Stimulated activated memory B cell treated with anti-CD40 and anti-IgM and Interleukin-4, amounts not matched to agents 10 μg/mL and 1 μg/mL and 100 μg/mL, for 72 hours (primary cell): ENCODE measurements around the gene BPI.
"Not testable (repeated sequence)": the region's sequence is repeated elsewhere in the genome, so short reads cannot be mapped to it uniquely, and the experiment has no call there.

Experiments
- ATAC-seq: fragments of 150-1000 bp; cut with Tn5 transposase; 2 replicates; pipeline ENCODE4 v1.10.0; 2021
- H3K27ac Mint-ChIP-seq: one replicate; pipeline ENCODE4 v1.8.0; 2022; ENCODE audit warnings: mild to moderate bottlenecking, mixed read lengths
- H3K27me3 Mint-ChIP-seq: one replicate; pipeline ENCODE4 v1.8.0; 2022; ENCODE audit warnings: mixed read lengths
- H3K36me3 Mint-ChIP-seq: one replicate; pipeline ENCODE4 v1.8.0; 2022; ENCODE audit warnings: mixed read lengths
- H3K4me1 Mint-ChIP-seq: one replicate; pipeline ENCODE4 v1.8.0; 2022; ENCODE audit warnings: mixed read lengths
- H3K4me3 Mint-ChIP-seq: one replicate; pipeline ENCODE4 v1.8.0; 2022; ENCODE audit warnings: mild to moderate bottlenecking, moderate library complexity, mixed read lengths
- H3K9me3 Mint-ChIP-seq: one replicate; pipeline ENCODE4 v1.8.0; 2022; ENCODE audit warnings: mixed read lengths

BPI gene

DNA sequence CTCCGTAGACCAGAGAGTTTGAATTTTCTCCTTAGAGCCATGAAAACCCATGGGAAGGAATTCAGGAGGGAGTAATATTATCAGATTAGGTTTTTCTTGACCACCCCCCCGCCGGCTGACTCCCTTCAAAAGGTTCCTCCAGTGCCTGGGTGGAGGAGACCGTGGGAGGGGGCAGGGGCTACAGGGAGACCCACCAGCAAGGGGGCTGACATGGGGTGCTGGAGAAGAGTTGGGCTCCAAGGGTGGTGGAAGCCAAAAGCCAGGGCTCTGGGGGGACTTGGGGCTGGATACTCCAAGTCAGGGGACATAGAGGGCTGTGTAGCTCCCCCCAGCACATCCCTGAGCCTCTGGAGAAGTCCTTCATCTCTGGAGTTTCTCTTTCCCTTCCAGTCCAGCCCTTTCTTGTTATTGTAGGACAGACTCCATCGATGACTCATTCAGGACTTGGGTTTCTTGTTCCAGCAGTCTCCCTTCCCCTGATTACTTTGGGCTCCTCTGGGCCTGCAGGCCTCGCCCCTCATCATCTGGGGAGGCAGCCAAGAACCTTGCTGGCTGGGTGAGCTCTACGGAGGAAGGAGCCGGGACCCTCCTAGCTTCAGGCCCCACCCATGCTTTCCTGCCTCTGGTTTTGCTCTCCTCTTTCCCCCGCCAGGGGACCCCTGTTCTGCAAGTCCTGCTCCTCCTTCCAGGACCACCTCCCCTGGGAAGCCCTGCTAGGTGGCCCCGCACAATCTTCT is 32.9 kb upstream of the BPI start:
- no peaks in the 10 kb centered on the region for H3K4me1 Mint-ChIP-seq
- H3K4me3 Mint-ChIP-seq: no peak overlapping the region
- no peak overlapping the region for H3K27ac Mint-ChIP-seq

DNA sequence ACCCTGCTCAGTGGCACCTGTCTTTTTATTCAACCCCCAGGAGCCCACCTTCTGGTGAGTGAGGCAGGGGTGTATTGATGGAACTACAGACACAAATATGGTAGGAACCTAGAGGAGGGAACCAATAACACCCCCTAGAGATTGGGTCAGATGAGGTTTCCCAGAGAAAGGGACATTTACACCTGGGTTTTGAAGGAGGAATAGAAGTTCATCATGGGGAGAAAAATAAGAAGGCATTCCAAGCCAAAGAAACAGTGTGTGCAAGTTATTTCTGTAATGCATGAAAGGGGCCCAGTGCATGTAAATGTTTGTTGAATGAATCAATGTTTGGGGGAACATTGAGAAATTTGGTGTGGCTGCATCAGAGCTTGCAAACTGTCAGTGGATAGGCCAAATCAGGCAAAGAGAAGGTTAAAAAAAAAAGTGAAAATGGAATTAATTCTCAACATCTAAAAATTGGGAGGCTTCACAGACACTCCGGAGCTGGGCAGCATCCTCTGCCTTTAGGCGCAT is 32.3 kb upstream of the BPI start:
- Mint-ChIP-seq H3K36me3 (no peaks in the 10 kb centered on the region), H3K27ac (no peak overlapping the region), H3K27me3 (peaks cover 33% of the 10 kb centered on the region), H3K9me3 (peaks cover 2% of the 10 kb centered on the region), H3K4me1 (no peaks in the 10 kb centered on the region), H3K4me3 (no peak overlapping the region)
- ATAC-seq: no peak

More for the DNA sequence above, 32.9 kb upstream of the BPI start:
- peaks cover 33% of the 10 kb centered on the region for H3K27me3 Mint-ChIP-seq
- no peak for ATAC-seq
- H3K36me3 Mint-ChIP-seq: no peaks in the 10 kb centered on the region
- H3K9me3 Mint-ChIP-seq: peaks cover 2% of the 10 kb centered on the region

DNA sequence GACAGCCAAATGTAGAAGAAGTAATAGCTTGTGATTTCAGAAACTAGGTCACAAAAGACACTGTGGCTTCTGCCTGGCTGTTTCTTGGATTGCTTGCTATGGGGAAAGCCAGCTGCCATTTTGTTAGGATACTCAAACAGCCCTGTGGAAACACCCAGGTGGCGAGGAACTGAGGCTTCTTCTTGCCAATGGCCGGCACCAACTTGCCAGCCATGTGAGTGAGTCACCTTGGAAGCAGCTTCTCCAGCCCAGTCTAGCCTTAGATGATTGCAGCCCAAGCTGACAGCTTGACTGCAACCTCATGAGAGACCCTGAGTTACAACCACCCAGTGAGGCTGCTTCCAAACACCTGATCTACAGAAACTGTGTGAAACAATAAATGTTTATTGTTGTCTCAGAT is 31.6 kb upstream of the BPI start:
- no peak for ATAC-seq
- no peaks in the 10 kb centered on the region for H3K36me3 Mint-ChIP-seq
- H3K4me3 Mint-ChIP-seq: no peak overlapping the region
- no peaks in the 10 kb centered on the region for H3K4me1 Mint-ChIP-seq
- H3K9me3 Mint-ChIP-seq: peaks cover 2% of the 10 kb centered on the region
- no peak overlapping the region for H3K27ac Mint-ChIP-seq
- peaks cover 34% of the 10 kb centered on the region for H3K27me3 Mint-ChIP-seq

DNA sequence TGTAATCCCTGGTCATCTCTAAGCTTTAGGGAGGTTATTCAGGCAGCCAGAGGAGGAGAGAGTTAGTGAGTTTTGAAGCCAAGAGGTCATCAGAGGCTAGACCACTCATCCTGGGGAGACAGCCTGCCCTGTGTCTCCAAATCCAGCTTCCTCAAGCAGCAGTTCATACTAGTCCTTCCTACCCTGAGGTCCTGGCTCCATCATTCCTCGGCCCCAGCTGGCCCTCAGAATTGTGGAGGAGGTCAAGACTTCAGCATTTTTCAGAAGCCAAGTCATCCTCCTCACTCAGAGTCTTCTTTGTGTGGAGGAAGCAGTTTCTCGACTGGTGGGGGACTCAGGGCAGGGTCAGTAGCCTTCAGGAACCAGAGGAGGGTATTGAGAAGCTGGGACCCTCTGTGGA is 31.0 kb upstream of the BPI start:
- no peak for ATAC-seq
- Mint-ChIP-seq H3K4me3 (no peak overlapping the region), H3K9me3 (peaks cover 2% of the 10 kb centered on the region), H3K27ac (no peak overlapping the region), H3K4me1 (no peaks in the 10 kb centered on the region), H3K36me3 (no peaks in the 10 kb centered on the region), H3K27me3 (peaks cover 40% of the 10 kb centered on the region)

DNA sequence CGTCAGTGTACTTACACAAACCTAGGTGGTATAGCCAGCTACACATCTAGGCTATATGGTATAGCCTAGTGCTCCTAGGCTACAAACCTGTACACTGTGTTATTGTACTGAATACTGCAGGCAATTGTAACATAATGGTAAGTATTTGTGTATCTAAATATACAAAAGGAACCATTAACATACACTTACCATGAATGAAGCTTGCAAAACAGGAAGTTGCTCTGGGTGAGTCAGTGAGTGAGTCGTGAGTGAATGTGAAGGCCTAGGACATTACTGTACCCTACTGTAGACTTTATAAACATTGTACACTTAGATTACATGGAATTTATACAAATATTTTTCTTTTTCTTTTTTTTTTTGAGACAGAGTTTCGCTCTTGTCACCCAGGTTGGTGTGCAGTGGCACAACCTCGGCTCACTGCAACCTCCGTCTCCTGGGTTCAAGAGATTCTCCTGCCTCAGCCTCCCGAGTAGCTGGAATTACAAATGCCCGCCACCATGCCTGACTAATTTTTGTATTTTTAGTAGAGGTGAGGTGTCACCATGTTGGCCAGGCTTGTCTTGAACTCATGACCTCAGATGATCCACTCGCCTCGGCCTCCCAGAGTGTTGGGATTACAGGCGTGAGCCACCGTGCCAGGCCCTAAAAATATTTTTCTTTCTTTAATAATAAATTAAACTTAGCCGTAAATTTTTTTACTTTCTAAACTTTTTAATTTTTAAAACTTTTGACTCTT is 28.0 kb upstream of the BPI start:
- H3K27me3 Mint-ChIP-seq: peaks cover 21% of the 10 kb centered on the region
- H3K4me3 Mint-ChIP-seq: no peak overlapping the region
- ATAC-seq: no peak
- no peaks in the 10 kb centered on the region for H3K36me3 Mint-ChIP-seq
- H3K9me3 Mint-ChIP-seq: no peaks in the 10 kb centered on the region
- H3K4me1 Mint-ChIP-seq: no peaks in the 10 kb centered on the region
- no peak overlapping the region for H3K27ac Mint-ChIP-seq

DNA sequence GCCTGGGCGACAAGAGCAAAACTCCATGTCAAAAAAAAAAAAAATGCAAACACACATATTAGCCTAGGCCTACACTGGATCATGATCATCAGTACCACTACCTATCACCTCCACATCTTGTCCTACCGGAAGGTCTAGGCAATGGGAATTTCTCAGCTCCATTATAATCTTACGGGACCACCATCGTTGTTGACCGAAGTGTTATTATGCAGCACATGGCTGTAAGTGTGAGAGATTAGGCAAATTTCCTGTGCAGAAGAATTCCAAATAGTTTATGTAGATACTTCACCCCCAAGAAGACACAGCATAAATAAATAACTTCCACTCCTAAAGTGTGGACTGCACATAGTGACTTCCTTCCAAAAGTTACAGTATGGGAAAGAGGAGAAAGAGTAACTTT is 26.7 kb upstream of the BPI start:
- Mint-ChIP-seq H3K4me1 (no peaks in the 10 kb centered on the region), H3K4me3 (no peak overlapping the region), H3K27me3 (peaks cover 12% of the 10 kb centered on the region), H3K9me3 (no peaks in the 10 kb centered on the region), H3K36me3 (no peaks in the 10 kb centered on the region), H3K27ac (no peak overlapping the region)
- no peak for ATAC-seq

DNA sequence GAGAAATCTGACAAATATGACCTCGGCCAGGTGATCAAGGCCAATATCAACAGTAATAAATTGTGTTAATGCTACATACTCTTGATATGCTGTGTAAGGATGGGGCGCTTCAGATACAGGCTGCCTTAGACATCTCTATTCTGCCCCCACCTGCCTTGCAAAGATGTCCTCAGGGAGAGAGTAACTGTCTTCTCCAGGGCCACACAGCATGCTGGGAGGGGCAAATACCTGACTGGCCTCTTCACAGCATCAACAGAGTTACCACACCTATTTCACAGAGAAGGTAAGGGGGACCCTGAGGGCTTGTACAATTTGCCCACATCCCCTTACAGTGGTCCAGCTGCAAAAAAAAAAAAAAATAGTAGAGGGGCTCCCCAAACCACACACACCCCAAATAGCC is 26.3 kb upstream of the BPI start:
- H3K4me3 Mint-ChIP-seq: no peak overlapping the region
- no peak for ATAC-seq
- no peak overlapping the region for H3K27ac Mint-ChIP-seq
- H3K4me1 Mint-ChIP-seq: no peaks in the 10 kb centered on the region
- peaks cover 12% of the 10 kb centered on the region for H3K27me3 Mint-ChIP-seq
- H3K9me3 Mint-ChIP-seq: no peaks in the 10 kb centered on the region
- no peaks in the 10 kb centered on the region for H3K36me3 Mint-ChIP-seq

DNA sequence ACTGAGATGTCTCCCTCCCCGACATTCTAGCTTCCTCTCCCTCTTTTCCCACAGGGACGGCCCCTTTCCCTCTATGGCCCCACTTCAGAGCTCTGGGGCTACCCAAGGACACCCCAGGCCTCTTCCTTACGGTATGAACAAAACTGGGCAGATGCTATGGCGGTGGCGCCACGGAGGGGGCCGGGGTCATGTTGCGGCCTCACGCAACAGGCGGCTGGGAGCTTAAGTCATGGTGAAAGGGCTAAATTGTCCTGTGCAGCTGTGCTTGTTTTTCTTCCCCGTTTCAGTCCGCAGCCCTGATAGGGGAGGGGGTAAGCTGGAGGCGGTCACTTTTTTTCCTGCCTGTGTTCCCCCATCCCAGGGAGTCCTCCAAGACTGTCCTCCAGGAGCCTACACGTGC is 25.8 kb upstream of the BPI start:
- no peaks in the 10 kb centered on the region for H3K36me3 Mint-ChIP-seq
- no peak overlapping the region for H3K4me3 Mint-ChIP-seq
- H3K4me1 Mint-ChIP-seq: no peaks in the 10 kb centered on the region
- no peak for ATAC-seq
- no peaks in the 10 kb centered on the region for H3K9me3 Mint-ChIP-seq
- no peak overlapping the region for H3K27ac Mint-ChIP-seq
- H3K27me3 Mint-ChIP-seq: peaks cover 12% of the 10 kb centered on the region

DNA sequence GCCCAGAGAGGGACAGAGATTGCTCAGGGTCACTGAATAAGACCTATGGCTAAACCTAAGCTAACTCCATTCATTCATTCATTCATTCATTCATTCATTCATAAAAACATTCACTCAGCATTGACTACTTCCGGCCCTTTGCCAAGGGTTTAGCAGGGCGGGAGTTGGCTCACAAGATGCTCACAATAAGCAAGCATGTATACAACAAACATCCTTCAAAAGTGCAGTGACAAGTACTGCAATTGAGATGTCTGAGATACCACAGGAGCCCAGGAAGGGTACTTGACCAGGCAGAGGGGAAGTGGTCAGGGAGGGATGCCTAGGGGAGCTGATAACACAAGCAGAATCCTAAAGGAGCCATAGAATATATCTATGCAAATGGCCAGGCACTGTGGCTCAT is 25.2 kb upstream of the BPI start:
- Mint-ChIP-seq H3K4me3 (no peak overlapping the region), H3K9me3 (no peaks in the 10 kb centered on the region), H3K27me3 (peaks cover 12% of the 10 kb centered on the region), H3K27ac (no peak overlapping the region), H3K36me3 (no peaks in the 10 kb centered on the region), H3K4me1 (no peaks in the 10 kb centered on the region)
- no peak for ATAC-seq

DNA sequence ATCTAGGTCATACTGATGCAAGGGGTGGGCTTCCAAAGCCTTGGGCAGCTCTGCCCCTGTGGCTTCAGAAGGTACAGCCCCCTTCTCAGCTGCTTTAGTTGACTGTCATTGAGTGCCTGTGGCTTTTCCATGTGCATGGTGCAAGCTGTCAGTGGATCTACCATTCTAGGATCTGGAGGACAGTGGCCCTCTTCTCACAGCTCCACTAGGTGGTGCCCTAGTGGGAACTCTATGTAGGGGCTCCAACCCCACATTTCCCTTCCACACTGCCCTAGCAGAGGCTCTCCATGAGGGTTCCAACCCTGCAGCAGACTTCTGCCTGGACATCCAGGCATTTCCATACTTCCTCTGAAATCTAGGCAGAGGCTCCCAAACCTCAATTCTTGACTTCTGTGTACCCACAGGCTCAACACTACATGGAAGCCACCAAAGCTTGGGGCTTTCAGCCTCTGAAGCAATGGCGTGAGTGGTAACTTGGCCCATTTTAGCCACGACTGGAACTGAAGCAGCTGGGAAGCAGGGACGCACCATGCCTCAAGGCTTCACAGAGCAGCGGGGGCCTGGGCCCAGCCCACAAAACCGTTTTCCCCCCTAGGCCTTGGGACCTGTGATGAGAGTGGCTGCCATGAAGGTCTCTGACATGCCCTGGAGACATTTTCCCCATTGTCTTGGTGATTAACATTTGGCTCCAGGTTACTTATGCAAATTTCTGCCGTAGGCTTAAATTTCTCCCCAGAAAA is 22.6 kb upstream of the BPI start:
- H3K4me1 Mint-ChIP-seq, H3K36me3 Mint-ChIP-seq, H3K27ac Mint-ChIP-seq, ATAC-seq, H3K4me3 Mint-ChIP-seq, H3K9me3 Mint-ChIP-seq: not testable (repeated sequence)
- peaks cover 16% of the 10 kb centered on the region for H3K27me3 Mint-ChIP-seq

DNA sequence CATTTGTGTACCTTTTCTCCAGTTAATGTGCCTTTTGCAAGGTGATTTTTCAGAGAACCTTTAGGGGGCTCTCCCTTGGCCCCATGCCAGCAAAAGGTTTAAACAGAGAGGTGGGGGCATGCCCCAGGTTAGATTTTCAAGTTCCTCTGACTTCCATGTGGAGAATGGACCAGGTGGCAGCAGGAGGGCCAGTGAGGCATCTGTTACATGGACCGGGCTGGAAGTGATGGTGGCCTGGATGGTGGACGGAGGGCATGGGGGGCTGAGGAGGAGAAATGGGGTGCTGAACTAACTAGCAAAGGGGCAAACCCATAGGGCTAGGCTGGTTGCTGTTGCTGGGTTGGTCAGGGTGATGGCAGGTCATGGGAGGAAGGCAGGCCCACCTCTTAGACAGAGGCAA is 20.7 kb upstream of the BPI start:
- no peak overlapping the region for H3K27ac Mint-ChIP-seq
- no peaks in the 10 kb centered on the region for H3K9me3 Mint-ChIP-seq
- H3K27me3 Mint-ChIP-seq: peaks cover 25% of the 10 kb centered on the region
- H3K36me3 Mint-ChIP-seq: no peaks in the 10 kb centered on the region
- no peak for ATAC-seq
- peaks cover 6% of the 10 kb centered on the region for H3K4me1 Mint-ChIP-seq
- no peak overlapping the region for H3K4me3 Mint-ChIP-seq

DNA sequence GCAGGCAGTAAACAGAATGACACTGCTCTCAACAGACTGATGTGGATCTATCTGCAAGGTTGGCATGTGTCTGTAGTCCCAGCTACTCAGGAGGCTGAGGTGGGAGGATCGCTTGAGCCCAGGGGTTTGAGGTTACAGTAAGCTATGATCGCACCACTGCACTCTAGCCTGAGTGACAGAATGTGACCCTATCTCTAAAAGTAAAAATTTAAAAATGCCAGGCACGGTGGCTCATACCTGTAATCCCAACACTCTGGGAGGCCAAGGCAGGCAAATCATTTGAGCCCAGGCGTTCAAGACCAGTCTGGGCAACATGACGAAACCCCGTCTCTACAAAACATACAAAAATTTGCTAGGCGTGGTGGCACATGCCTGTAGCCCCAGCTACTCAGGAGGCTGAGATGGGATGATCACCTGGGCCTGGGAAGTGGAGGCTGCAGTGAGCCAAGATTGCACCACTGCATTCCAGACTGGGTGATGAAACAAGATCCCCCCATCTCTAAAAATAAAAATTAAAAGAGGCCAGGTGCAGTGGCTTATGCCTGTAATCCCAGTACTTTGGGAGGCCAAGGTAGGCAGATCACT is 19.8 kb upstream of the BPI start:
- not testable (repeated sequence) for ATAC-seq, H3K36me3 Mint-ChIP-seq, H3K9me3 Mint-ChIP-seq, H3K4me1 Mint-ChIP-seq, H3K4me3 Mint-ChIP-seq, H3K27ac Mint-ChIP-seq
- peaks cover 29% of the 10 kb centered on the region for H3K27me3 Mint-ChIP-seq

DNA sequence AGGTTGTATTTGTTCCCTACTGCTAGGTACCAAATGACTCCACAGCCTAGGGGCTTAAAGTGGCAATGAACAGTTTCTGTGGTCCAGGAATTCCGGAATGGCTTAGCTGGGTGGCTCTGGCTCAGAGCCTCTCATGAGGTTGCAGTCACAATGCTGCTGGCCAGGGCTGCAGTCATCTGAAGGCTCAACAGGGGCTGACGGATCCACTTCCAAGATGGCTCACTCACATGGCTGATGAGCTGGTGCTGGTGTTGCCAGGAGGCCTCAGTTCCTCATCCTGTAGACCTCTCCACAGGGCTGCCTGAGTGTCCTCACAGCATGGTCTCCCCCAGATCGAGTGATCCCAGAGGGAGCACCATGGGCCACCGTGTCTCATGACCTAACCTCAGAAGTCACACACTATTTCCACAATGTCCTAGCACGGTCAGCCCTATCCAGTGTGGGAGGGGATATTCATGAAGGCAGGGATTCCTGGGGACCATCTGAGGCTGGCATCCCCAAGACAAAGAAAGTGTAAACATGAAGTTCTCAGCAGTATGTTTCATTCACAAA is 19.0 kb upstream of the BPI start:
- H3K27me3 Mint-ChIP-seq: peaks cover 31% of the 10 kb centered on the region
- peaks cover 6% of the 10 kb centered on the region for H3K4me1 Mint-ChIP-seq
- no peak for ATAC-seq
- H3K4me3 Mint-ChIP-seq: no peak overlapping the region
- H3K36me3 Mint-ChIP-seq: no peaks in the 10 kb centered on the region
- H3K27ac Mint-ChIP-seq: no peak overlapping the region
- no peaks in the 10 kb centered on the region for H3K9me3 Mint-ChIP-seq

DNA sequence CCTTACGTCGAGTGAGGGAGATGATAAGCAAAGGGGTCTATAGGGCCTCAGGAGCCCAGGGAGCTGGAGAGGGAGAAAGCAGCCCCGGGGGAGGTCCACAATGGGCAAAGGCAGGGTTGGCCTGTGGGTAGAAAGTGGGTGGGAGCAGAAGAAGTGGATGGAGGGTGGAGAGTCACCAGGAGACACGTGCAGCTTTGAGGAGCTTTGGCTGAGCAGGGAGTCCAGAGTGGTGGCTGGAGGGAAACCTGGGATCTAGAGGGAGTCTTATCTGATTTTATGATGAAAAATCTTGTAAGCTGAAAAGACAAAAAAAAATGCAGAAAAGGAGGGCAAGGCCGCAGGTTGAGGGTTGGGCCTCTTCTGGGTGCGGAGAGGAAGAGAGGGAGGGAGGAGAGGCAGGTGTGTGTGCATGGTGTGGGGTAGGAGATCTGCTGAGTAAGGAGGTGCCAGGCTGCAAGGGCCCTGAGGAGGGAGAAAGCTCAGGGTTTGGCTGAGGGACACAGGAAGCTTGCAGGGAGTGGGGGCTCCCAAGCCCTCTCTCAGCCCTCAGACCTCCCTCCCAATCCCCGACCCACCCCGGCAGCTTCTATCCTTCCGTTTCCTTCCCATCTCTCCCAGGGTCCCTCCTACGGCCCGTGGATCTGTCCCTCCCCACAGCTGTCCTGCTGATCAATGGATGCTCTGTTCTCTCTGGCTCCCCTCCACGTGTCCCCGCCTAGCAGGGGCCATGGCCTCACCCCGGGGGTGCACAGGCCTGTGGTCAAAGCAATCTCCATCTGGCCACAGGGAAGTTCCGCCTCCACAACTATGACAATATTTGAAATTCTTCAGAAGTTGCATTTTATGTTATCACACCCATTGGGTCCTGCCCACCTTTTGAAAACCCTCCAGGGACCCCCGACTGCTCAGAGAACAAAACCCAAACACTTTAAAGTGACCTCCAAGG is 17.1 kb upstream of the BPI start:
- peaks cover 6% of the 10 kb centered on the region for H3K4me1 Mint-ChIP-seq
- no peak for ATAC-seq
- H3K9me3 Mint-ChIP-seq: no peaks in the 10 kb centered on the region
- no peak overlapping the region for H3K4me3 Mint-ChIP-seq
- peaks cover 42% of the 10 kb centered on the region for H3K27me3 Mint-ChIP-seq
- no peak overlapping the region for H3K27ac Mint-ChIP-seq
- no peaks in the 10 kb centered on the region for H3K36me3 Mint-ChIP-seq
